AG04449 (cell line): ENCODE measurements around the gene PPP2R2C.

Experiments used
- CTCF ChIA-PET: fragments of 350-600 bp; formaldehyde crosslinking; extraction: SDS; loops from one replicate; lab custom pipeline; 2021; ENCODE audit warnings: antibody characterized with exemption; lab: Yijun Ruan, JAX
- POLR2A ChIA-PET: fragments of 400-600, 350-600 bp; formaldehyde crosslinking; extraction: SDS; loops from one replicate; lab custom pipeline; 2020; ENCODE audit warnings: antibody characterized with exemption, inconsistent platforms; lab: Yijun Ruan, JAX
- DNase-seq: peaks from one replicate; pipeline ENCODE4 v3.0.0-alpha.2; 2010; ENCODE audit warnings: low read depth, low spot score
- H3K4me3 ChIP-seq: 2 replicates; pipeline ENCODE4 v1.5.1; 2011; ENCODE audit warnings: low read depth, mild to moderate bottlenecking, control low read depth, low read length
- TF ChIP-seq, protein P1 (sequence below): IDR thresholded peaks from one replicate; pipeline ENCODE4 v1.5.1; 2011; ENCODE audit warnings: mild to moderate bottlenecking, moderate library complexity, low read length, control low read depth, inconsistent platforms; ENCODE audit not compliant: insufficient read depth; ENCODE audit errors: missing control alignments

PPP2R2C gene

DNA sequence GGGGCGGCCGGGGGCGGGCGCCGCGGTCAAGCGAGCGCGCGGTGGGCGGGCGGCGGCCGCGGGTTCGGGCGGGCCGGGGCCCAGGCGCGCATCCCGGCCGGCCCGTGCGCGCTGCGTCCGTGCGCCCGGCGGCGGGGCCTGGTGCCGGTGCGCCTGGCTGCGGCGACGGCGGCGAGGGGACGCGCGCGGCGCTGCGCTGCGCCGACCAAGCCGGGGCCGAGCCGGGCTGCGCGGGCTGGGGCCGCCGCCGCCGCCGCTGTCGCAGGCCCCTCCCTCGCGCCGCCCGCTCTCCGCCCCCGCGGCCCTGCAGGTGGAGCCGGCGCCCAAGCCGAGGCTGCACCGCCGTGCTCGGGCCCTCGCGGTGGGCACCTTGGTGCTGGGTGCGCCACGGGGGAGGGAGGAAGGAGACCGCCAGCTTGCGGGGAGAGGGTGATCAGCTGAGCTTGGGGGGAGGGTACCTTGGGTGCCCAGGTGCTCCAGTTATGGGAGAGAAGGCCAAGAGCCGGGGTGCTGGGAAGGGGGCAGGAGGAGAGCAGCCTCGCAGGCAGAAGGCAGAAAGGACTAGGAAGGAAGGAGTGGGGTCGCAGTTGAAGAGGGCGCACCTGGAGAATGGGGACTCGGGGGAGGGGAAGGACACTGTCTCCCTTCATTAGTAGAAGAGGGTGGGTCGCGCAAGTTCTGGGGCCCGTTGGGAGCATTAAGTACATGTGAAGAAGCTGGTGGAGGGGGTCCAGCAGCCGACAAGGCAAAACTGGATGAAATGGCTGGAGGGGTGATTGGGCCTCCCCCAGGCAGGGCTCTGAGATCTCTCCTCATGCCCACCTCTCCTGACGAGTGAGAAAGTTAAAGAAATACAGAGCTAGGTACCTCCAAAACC, at the start of gene PPP2R2C:
Gene PPP2R2C (minus strand): TSS at position 228 of the 877 bp plus-strand sequence. CDS start 385 bp downstream, outside the sequence.
- TF ChIP-seq, protein P1, sequence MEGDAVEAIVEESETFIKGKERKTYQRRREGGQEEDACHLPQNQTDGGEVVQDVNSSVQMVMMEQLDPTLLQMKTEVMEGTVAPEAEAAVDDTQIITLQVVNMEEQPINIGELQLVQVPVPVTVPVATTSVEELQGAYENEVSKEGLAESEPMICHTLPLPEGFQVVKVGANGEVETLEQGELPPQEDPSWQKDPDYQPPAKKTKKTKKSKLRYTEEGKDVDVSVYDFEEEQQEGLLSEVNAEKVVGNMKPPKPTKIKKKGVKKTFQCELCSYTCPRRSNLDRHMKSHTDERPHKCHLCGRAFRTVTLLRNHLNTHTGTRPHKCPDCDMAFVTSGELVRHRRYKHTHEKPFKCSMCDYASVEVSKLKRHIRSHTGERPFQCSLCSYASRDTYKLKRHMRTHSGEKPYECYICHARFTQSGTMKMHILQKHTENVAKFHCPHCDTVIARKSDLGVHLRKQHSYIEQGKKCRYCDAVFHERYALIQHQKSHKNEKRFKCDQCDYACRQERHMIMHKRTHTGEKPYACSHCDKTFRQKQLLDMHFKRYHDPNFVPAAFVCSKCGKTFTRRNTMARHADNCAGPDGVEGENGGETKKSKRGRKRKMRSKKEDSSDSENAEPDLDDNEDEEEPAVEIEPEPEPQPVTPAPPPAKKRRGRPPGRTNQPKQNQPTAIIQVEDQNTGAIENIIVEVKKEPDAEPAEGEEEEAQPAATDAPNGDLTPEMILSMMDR, result no peak
- ChIA-PET CTCF (no interaction called here), POLR2A (no interaction called here)
- no peak within 1 kb of the TSS for H3K4me3 ChIP-seq
- no peak for DNase-seq

DNA sequence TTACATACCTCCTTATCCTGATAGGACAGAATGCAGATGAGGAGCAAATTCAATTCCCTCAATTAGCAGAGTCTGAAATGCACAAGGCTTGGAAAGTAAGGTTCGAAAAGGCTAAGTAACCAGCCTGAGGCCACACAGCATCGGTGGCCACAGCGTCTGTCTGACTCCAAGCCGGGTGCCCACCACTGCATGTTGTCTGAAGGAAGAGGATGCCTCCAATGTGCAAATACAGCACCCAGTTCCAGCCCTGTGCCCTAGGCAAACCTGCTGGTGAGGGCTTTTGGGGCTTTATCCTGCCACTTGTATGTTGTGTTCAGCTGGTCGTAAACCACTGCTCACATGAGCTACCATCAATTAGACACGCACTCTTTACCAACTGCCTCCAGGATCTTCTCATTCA, 48.6 kb upstream of the PPP2R2C start:
- no peak for DNase-seq
- no peak overlapping the region for H3K4me3 ChIP-seq
- POLR2A ChIA-PET, result no interaction called here
- TF ChIP-seq, protein P1, result no peak
- CTCF ChIA-PET, result no interaction called here

DNA sequence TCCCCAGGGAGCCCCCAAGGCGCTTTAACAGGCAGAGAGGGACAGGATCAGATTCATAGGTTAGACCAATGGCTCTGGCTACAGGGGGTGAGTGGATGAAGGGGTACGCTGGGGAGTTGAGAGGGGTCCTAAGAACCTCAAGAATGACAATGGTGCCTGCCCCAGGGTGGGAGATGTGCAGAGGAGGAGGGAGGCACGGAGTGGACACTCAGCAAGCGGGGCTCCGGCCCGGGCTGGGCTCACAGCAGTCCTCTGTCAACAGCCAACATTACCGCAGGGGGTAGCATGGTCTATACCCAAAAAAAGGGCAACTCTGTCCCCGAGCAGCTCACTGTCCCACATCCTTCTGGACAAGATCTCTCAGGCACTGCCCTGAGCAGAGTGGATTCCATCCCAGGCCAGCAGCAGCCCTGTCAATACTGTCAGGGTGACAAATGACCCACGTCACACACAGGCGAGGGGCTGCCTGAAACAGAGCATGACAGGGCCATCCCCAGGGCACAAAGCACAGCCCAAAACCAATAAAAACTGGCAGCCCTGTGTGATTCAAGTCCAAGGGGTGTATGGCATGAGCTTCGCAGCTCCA, 47.7 kb upstream of the PPP2R2C start:
- TF ChIP-seq, protein P1, result no peak
- POLR2A ChIA-PET, result no interaction called here
- CTCF ChIA-PET, result no interaction called here
- no peak overlapping the region for H3K4me3 ChIP-seq
- no peak for DNase-seq

DNA sequence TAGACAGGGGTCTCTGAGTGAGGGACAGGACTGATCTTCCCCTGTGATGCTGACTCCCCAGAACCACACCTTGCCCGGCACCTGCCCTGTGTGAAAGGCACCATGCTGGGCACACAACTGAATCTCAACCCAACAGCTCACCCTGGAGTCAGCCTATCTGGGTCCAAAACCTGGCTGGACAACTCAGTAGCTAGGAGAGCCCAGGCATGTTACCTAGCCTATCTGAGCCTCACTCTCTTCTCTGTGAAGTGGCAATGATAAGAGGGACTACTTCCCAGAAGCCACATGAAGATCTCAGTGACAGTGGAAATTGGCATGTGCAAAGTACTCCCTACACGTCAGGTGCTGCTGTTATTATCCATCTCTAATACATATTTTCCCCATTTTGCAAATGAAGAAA, 44.8 kb upstream of the PPP2R2C start:
- ChIA-PET POLR2A (no interaction called here), CTCF (interaction anchor here (2.3 kb wide), 1 partner anchor 29 kb away, joined by 6 read pairs; no protein-coding TSS in a partner anchor)
- TF ChIP-seq, protein P1, result no peak
- DNase-seq, result no peak
- no peak overlapping the region for H3K4me3 ChIP-seq

DNA sequence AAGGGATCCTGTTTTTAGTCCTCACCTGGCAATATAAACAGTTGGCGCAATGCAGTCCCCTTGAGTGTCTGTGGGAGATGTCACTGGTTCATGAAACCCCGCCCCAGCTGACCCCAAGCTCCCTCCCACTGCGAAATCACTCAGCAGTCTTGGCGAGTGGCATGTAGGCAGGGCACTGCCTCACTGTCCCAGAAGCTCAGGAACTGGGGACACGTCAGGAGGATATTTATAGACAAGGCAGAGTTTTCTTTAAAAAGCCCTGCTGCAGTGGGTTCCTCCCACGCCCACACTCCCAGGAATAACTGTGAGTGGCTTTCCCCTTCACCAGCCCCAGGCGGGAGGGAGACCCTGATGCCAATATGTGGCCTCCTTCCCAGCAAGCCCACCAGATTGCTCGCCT, 44.3 kb upstream of the PPP2R2C start:
- ChIA-PET POLR2A (no interaction called here), CTCF (interaction anchor here (2.3 kb wide), 1 partner anchor 30 kb away, joined by 6 read pairs; no protein-coding TSS in a partner anchor)
- DNase-seq, result no peak
- H3K4me3 ChIP-seq, result no peak overlapping the region
- TF ChIP-seq, protein P1, result no peak

DNA sequence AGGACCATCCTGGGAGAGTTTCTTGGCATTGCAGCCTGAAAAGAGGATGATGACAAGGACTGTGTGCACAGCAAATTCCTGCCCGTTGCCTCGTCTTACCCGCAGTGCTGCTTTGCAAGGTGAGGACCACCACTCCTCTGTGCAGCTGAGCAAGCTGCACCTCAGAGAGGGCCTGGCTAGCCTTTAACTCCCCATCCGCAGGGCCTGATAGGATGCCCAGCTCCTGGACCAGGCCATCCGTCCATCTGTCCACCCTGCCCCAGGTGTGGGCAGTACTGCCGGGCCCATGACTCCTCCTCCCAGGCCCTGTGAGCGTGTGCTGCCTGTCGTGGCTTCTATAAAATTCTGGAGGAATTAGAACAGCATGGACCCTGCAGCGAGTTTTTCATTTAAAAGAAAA, 43.9 kb upstream of the PPP2R2C start:
- TF ChIP-seq, protein P1, result no peak
- DNase-seq, result no peak
- ChIA-PET CTCF (interaction anchor here (2.3 kb wide), 1 partner anchor 30 kb away, joined by 6 read pairs; no protein-coding TSS in a partner anchor), POLR2A (no interaction called here)
- no peak overlapping the region for H3K4me3 ChIP-seq
